ENCODE data around the gene FBXO46. TPM values are rescaled to one million over a fixed set of nuclear protein-coding genes. Genes with fewer than 3 reads are reported as not detected.

FBXO46 gene
- total and polyA plus RNA-seq, 2 of the 13 experiments (the other 11 are each of a cell fraction or from before 2014, with no cell fraction given): 6.2 to 6.4 TPM

DNA sequence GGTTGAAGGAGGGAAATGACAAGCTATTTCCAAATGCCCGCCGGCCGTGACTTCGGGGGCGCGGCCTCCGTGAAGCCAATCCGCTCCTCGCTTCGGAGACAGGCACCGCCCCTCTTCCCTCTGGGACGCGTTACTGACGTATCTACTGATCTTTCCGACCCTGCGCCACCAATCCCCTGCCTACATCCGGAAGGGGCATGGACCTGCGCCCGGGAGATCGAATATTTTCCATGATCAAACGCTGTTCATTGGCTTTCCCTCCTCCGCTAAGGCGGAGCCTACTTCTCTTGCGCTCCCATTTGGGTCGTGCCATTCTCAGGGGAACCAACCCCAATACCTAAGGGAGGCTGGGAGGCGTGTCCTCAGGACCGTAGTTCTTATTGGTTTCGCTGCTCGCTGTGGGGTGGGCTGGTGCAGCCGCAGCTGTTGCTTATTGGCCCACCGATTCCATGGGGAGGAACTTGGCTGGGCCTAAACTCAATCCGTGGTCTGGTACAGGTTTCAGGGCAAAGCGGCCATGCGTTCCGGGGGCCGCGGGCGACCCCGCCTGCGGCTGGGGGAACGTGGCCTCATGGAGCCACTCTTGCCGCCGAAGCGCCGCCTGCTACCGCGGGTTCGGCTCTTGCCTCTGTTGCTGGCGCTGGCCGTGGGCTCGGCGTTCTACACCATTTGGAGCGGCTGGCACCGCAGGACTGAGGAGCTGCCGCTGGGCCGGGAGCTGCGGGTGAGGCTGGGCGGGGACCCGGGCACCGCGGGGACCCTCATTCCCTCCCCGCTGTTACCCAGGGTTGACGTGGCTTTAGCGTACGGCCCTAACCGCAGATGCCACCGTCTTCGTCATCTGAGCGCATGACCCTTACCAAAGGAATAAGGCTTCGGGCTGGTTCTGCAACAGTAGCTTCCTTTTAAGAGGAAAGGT is 38.2 kb downstream of the FBXO46 start, which contains the start of gene QPCTL (continued):
- TF ChIP-seq TAF1 (CRISPR knock-in tag; IDR thresholded peaks at IDR 0.05) (peak; percentile 89), RXRB (CRISPR knock-in tag; IDR thresholded peaks at IDR 0.05; ENCODE audit: borderline replicate concordance) (peak; percentile 26; the same call in 1 of the 2 replicates), SIN3B (IDR thresholded peaks at IDR 0.05; ENCODE audit: low read length) (no peak), ZFY (CRISPR knock-in tag; IDR thresholded peaks at IDR 0.05) (peak; percentile 88), ZNF143 (CRISPR knock-in tag; IDR thresholded peaks at IDR 0.05) (no peak), ZFP36 (IDR thresholded peaks at IDR 0.05; ENCODE audit: borderline replicate concordance, low read depth, low read length, partially characterized antibody) (no peak), CHD4 (IDR thresholded peaks at IDR 0.05; ENCODE audit: borderline replicate concordance, low read length) (no peak), ZNF446 (CRISPR knock-in tag; IDR thresholded peaks at IDR 0.05) (0 out of 2 replicates have a peak, but pooled peaks have one; percentile 65)
- TF ChIP-seq, protein P1, sequence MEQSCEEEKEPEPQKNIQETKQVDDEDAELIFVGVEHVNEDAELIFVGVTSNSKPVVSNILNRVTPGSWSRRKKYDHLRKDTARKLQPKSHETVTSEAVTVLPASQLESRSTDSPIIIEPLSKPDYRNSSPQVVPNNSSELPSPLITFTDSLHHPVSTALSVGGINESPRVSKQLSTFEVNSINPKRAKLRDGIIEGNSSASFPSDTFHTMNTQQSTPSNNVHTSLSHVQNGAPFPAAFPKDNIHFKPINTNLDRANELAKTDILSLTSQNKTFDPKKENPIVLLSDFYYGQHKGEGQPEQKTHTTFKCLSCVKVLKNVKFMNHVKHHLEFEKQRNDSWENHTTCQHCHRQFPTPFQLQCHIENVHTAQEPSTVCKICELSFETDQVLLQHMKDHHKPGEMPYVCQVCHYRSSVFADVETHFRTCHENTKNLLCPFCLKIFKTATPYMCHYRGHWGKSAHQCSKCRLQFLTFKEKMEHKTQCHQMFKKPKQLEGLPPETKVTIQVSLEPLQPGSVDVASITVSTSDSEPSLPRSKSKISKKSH (CRISPR knock-in tag; IDR thresholded peaks at IDR 0.05; ENCODE audit: borderline replicate concordance): peak; percentile 72; the same call in 1 of the 2 replicates
- TF ChIP-seq, protein P2, sequence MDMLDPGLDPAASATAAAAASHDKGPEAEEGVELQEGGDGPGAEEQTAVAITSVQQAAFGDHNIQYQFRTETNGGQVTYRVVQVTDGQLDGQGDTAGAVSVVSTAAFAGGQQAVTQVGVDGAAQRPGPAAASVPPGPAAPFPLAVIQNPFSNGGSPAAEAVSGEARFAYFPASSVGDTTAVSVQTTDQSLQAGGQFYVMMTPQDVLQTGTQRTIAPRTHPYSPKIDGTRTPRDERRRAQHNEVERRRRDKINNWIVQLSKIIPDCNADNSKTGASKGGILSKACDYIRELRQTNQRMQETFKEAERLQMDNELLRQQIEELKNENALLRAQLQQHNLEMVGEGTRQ (IDR thresholded peaks at IDR 0.05; ENCODE audit: low read depth, low read length): 0 out of 2 replicates have a peak, but pooled peaks have one; percentile 5
- TF ChIP-seq, protein P2 (CRISPR knock-in tag; IDR thresholded peaks at IDR 0.05; ENCODE audit: borderline replicate concordance): no peak
- TF ChIP-seq, protein P3, sequence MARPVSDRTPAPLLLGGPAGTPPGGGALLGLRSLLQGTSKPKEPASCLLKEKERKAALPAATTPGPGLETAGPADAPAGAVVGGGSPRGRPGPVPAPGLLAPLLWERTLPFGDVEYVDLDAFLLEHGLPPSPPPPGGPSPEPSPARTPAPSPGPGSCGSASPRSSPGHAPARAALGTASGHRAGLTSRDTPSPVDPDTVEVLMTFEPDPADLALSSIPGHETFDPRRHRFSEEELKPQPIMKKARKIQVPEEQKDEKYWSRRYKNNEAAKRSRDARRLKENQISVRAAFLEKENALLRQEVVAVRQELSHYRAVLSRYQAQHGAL (CRISPR knock-in tag; IDR thresholded peaks at IDR 0.05; ENCODE audit: not compliant biosample characterization): no peak
- TF ChIP-seq, protein P4, sequence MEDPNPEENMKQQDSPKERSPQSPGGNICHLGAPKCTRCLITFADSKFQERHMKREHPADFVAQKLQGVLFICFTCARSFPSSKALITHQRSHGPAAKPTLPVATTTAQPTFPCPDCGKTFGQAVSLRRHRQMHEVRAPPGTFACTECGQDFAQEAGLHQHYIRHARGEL (CRISPR knock-in tag; IDR thresholded peaks at IDR 0.05): no peak
- TF ChIP-seq, protein P5, sequence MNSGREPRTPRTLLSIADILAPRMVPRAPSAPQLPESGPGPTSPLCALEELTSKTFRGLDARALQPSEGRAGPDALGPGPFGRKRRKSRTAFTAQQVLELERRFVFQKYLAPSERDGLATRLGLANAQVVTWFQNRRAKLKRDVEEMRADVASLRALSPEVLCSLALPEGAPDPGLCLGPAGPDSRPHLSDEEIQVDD (CRISPR knock-in tag; IDR thresholded peaks at IDR 0.05; ENCODE audit: borderline replicate concordance): peak; percentile 41; the same call in 1 of the 2 replicates
- TF ChIP-seq, protein P6, sequence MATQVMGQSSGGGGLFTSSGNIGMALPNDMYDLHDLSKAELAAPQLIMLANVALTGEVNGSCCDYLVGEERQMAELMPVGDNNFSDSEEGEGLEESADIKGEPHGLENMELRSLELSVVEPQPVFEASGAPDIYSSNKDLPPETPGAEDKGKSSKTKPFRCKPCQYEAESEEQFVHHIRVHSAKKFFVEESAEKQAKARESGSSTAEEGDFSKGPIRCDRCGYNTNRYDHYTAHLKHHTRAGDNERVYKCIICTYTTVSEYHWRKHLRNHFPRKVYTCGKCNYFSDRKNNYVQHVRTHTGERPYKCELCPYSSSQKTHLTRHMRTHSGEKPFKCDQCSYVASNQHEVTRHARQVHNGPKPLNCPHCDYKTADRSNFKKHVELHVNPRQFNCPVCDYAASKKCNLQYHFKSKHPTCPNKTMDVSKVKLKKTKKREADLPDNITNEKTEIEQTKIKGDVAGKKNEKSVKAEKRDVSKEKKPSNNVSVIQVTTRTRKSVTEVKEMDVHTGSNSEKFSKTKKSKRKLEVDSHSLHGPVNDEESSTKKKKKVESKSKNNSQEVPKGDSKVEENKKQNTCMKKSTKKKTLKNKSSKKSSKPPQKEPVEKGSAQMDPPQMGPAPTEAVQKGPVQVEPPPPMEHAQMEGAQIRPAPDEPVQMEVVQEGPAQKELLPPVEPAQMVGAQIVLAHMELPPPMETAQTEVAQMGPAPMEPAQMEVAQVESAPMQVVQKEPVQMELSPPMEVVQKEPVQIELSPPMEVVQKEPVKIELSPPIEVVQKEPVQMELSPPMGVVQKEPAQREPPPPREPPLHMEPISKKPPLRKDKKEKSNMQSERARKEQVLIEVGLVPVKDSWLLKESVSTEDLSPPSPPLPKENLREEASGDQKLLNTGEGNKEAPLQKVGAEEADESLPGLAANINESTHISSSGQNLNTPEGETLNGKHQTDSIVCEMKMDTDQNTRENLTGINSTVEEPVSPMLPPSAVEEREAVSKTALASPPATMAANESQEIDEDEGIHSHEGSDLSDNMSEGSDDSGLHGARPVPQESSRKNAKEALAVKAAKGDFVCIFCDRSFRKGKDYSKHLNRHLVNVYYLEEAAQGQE (IDR thresholded peaks at IDR 0.05; ENCODE audit: borderline replicate concordance in 1 of 2, low read depth in 1 of 2, low read length in 2 of 2): peak in 1 of 2 experiments; percentile 15; a peak in 1 of 4 replicates
- TF ChIP-seq, protein P7, sequence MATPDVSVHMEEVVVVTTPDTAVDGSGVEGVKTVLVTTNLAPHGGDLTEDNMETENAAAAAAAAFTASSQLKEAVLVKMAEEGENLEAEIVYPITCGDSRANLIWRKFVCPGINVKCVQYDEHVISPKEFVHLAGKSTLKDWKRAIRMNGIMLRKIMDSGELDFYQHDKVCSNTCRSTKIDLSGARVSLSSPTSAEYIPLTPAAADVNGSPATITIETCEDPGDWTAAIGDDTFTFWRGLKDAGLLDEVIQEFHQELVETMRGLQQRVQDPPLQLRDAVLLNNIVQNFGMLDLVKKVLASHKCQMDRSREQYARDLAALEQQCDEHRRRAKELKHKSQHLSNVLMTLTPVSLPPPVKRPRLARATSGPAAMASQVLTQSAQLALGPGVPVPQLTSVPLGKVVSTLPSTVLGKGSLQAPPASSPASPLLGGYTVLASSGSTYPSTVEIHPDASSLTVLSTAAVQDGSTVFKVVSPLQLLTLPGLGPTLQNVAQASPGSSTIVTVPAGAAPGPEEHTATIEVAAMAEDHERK (CRISPR knock-in tag; IDR thresholded peaks at IDR 0.05; ENCODE audit: low read depth): no peak
